ENCODE results near the gene DCTN1. TPM values are rescaled to one million over a fixed set of nuclear protein-coding genes. Genes with fewer than 3 reads are reported as not detected.

Gene DCTN1
- total and polyA plus RNA-seq, 2 donors (not counting 3 experiments of a cell fraction or from before 2014, with no cell fraction given), result 130 to 170 TPM

GRCh38 chr2:74378007-74378406 lies 2.1 kb downstream of the DCTN1 start:
- CTCF ChIA-PET, result no interaction called here
- no peaks in the 10 kb centered on the region for H3K9me3 ChIP-seq (replicated peaks; ENCODE audit: control insufficient read depth, insufficient read depth, low read length)
- no peaks in the 10 kb centered on the region for H3K4me1 ChIP-seq (ENCODE audit: control insufficient read depth, extremely low read depth, insufficient read depth, low read length)
- peaks cover 0 to 14% of the 10 kb centered on the region in 2 experiments for H3K36me3 ChIP-seq (ENCODE audit: control insufficient read depth in 2 of 2, extremely low read depth in 1 of 2, insufficient read depth in 2 of 2, low read length in 2 of 2)
- dilution Hi-C loops (cut with MboI; ENCODE audit: extremely low pct_ligation_motif_present, low sequenced_read_pairs), result no loop called here
- DNase-seq (ENCODE audit: low read depth, low spot score) (no peak), FAIRE-seq (no peak)
- BruUV-seq (replicated peaks), result TSS peak; percentile 49
- no peak overlapping the region for H3K27ac ChIP-seq (ENCODE audit: insufficient read depth, low read depth, low read length)
- no peaks in the 10 kb centered on the region for H3K27me3 ChIP-seq (ENCODE audit: control insufficient read depth in 2 of 2, insufficient read depth in 2 of 2, low read length in 2 of 2)
- H3K9ac ChIP-seq (replicated peaks; ENCODE audit: extremely low read depth, insufficient read depth, low read length), result no peak overlapping the region
- H3K79me2 ChIP-seq (ENCODE audit: control insufficient read depth, insufficient read depth, low read length), result peaks cover 32% of the 10 kb centered on the region
- TF ChIP-seq FOS (IDR thresholded peaks at IDR 0.05; ENCODE audit: borderline replicate concordance, insufficient read depth, low read length), result no peak
- no peak for TF ChIP-seq JUN (IDR thresholded peaks at IDR 0.05; ENCODE audit: borderline replicate concordance, insufficient read depth, insufficient read length, low read depth)
- TF ChIP-seq CTCF (IDR thresholded peaks at IDR 0.05; ENCODE audit: extremely low read depth in 1 of 2, insufficient read depth in 1 of 2, low read depth in 1 of 2, low read length in 2 of 2), result no peak
- no peak for TF ChIP-seq GATA2 (IDR thresholded peaks at IDR 0.05; ENCODE audit: insufficient read depth, insufficient read length, low read depth, low read length)
- TF ChIP-seq POLR2A (IDR thresholded peaks at IDR 0.05; ENCODE audit: low read depth, low read length), result no peak
- no peak for TF ChIP-seq POLR2AphosphoS5 (IDR thresholded peaks at IDR 0.05; ENCODE audit: insufficient read depth, low read depth, low read length)
- TF ChIP-seq MAX (IDR thresholded peaks at IDR 0.05; ENCODE audit: insufficient read depth, insufficient read length), result no peak
- TF ChIP-seq EZH2 (IDR thresholded peaks at IDR 0.05; ENCODE audit: borderline replicate concordance, low read depth, low read length, severe bottlenecking), result no peak
- no peak for TF ChIP-seq MYC (IDR thresholded peaks at IDR 0.05; ENCODE audit: low read depth, low read length)
- no peak overlapping the region for H2AFZ ChIP-seq (ENCODE audit: low read depth, low read length)
- H3K9me1 ChIP-seq (replicated peaks; ENCODE audit: control insufficient read depth, extremely low read depth, insufficient read depth, low read length), result no peaks in the 10 kb centered on the region
- H3K4me2 ChIP-seq (ENCODE audit: insufficient read depth, low read length), result no peak overlapping the region
- no peak overlapping the region for H3K4me3 ChIP-seq (replicated peaks in 1 of 3; ENCODE audit: insufficient read depth in 1 of 3, low read depth in 1 of 3, low read length in 3 of 3)
- intact Hi-C loops (cut with micrococcal nuclease), result no loop called here
- H4K20me1 ChIP-seq (replicated peaks; ENCODE audit: control insufficient read depth, extremely low read depth, insufficient read depth, low read length), result no peaks in the 10 kb centered on the region
- POLR2A ChIA-PET, result no interaction called here
